ENCODE data around the gene NDUFB4.

- TF ChIP-seq POLR2AphosphoS5 (IDR thresholded peaks at IDR 0.05), result no peak
- TF ChIP-seq CTCF (IDR thresholded peaks at IDR 0.05 in 8 of 11, conservative IDR thresholded peaks at IDR 0.05 in 3 of 11), result no peak
- no peak for TF ChIP-seq POLR2A (IDR thresholded peaks at IDR 0.05)
Observed at GRCh38 chr3:120641696-120642246, 45.6 kb downstream of the NDUFB4 start.
